ENCODE results near the gene KLHL17.

Gene KLHL17

GRCh38 chr1:923991-924655, 36.3 kb upstream of the KLHL17 start:
- no peaks in the 10 kb centered on the region for H3K79me2 ChIP-seq (ENCODE audit: insufficient read depth, low read length)
- no peaks in the 10 kb centered on the region for H3K4me1 ChIP-seq (ENCODE audit: insufficient read depth, low read length, severe bottlenecking)
- peak overlapping the region; percentile 16; the same call in 1 of the 2 replicates for H3K4me2 ChIP-seq (ENCODE audit: low read length)
- no peak overlapping the region for H3K4me3 ChIP-seq (ENCODE audit: low read depth, low read length, poor library complexity, severe bottlenecking)
- no peaks in the 10 kb centered on the region for H3K9me2 ChIP-seq (ENCODE audit: low read depth, low read length)
- H3K9ac ChIP-seq (ENCODE audit: low read length): no peak overlapping the region
- H3K27ac ChIP-seq (ENCODE audit: low read depth, low read length, poor library complexity, severe bottlenecking): no peak overlapping the region
- H3K27me3 ChIP-seq (ENCODE audit: insufficient read depth, low read length): peaks cover 10% of the 10 kb centered on the region; the same call in 1 of the 2 replicates
- no peaks in the 10 kb centered on the region for H3K9me3 ChIP-seq (ENCODE audit: low read length)
- no peaks in the 10 kb centered on the region for H3K36me3 ChIP-seq (ENCODE audit: insufficient read depth, low read length)
- H2AFZ ChIP-seq (ENCODE audit: low read length): no peak overlapping the region
- no peak for TF ChIP-seq EZH2 (IDR thresholded peaks at IDR 0.05; ENCODE audit: borderline replicate concordance, low read length)
- TF ChIP-seq CTCF (IDR thresholded peaks at IDR 0.05; ENCODE audit: low read length): no peak
- no peaks in the 10 kb centered on the region for H3F3A ChIP-seq (ENCODE audit: insufficient read depth, low read length)
- H4K20me1 ChIP-seq (ENCODE audit: insufficient read depth, low read length): no peaks in the 10 kb centered on the region

GRCh38 chr1:924656-925560, 35.5 kb upstream of the KLHL17 start:
- Histone ChIP-seq H2AFZ (ENCODE audit: low read length) (no peak overlapping the region), H3K4me3 (ENCODE audit: low read depth, low read length, poor library complexity, severe bottlenecking) (no peak overlapping the region), H3K9me3 (ENCODE audit: low read length) (no peaks in the 10 kb centered on the region), H3K79me2 (ENCODE audit: insufficient read depth, low read length) (no peaks in the 10 kb centered on the region), H3K9ac (ENCODE audit: low read length) (no peak overlapping the region), H3K9me2 (ENCODE audit: low read depth, low read length) (no peaks in the 10 kb centered on the region), H3K27ac (ENCODE audit: low read depth, low read length, poor library complexity, severe bottlenecking) (no peak overlapping the region), H3K4me1 (ENCODE audit: insufficient read depth, low read length, severe bottlenecking) (no peaks in the 10 kb centered on the region), H3K27me3 (ENCODE audit: insufficient read depth, low read length) (peaks cover 10% of the 10 kb centered on the region; the same call in 1 of the 2 replicates), H4K20me1 (ENCODE audit: insufficient read depth, low read length) (no peaks in the 10 kb centered on the region), H3K4me2 (ENCODE audit: low read length) (no peak overlapping the region), H3K36me3 (ENCODE audit: insufficient read depth, low read length) (no peaks in the 10 kb centered on the region), H3F3A (ENCODE audit: insufficient read depth, low read length) (no peaks in the 10 kb centered on the region)
- TF ChIP-seq EZH2 (IDR thresholded peaks at IDR 0.05; ENCODE audit: borderline replicate concordance, low read length) (no peak), CTCF (IDR thresholded peaks at IDR 0.05; ENCODE audit: low read length) (no peak)

- Histone ChIP-seq H3K4me2 (ENCODE audit: low read length) (no peak overlapping the region), H2AFZ (ENCODE audit: low read length) (no peak overlapping the region), H3K27ac (ENCODE audit: low read depth, low read length, poor library complexity, severe bottlenecking) (no peak overlapping the region), H3K9ac (ENCODE audit: low read length) (no peak overlapping the region), H4K20me1 (ENCODE audit: insufficient read depth, low read length) (no peaks in the 10 kb centered on the region), H3K9me2 (ENCODE audit: low read depth, low read length) (no peaks in the 10 kb centered on the region), H3K36me3 (ENCODE audit: insufficient read depth, low read length) (no peaks in the 10 kb centered on the region), H3K27me3 (ENCODE audit: insufficient read depth, low read length) (peaks cover 10% of the 10 kb centered on the region; the same call in 1 of the 2 replicates), H3K9me3 (ENCODE audit: low read length) (no peaks in the 10 kb centered on the region), H3F3A (ENCODE audit: insufficient read depth, low read length) (no peaks in the 10 kb centered on the region), H3K79me2 (ENCODE audit: insufficient read depth, low read length) (no peaks in the 10 kb centered on the region), H3K4me1 (ENCODE audit: insufficient read depth, low read length, severe bottlenecking) (no peaks in the 10 kb centered on the region), H3K4me3 (ENCODE audit: low read depth, low read length, poor library complexity, severe bottlenecking) (no peak overlapping the region)
- no peak for TF ChIP-seq CTCF (IDR thresholded peaks at IDR 0.05; ENCODE audit: low read length)
- TF ChIP-seq EZH2 (IDR thresholded peaks at IDR 0.05; ENCODE audit: borderline replicate concordance, low read length): no peak
Observed at GRCh38 chr1:925561-926421, 34.6 kb upstream of the KLHL17 start.
